ENCODE measurements around the gene DSPP.

GRCh38 chr4:87620491-87620890 is 12.2 kb downstream of the DSPP start:
- TF ChIP-seq, protein P1, sequence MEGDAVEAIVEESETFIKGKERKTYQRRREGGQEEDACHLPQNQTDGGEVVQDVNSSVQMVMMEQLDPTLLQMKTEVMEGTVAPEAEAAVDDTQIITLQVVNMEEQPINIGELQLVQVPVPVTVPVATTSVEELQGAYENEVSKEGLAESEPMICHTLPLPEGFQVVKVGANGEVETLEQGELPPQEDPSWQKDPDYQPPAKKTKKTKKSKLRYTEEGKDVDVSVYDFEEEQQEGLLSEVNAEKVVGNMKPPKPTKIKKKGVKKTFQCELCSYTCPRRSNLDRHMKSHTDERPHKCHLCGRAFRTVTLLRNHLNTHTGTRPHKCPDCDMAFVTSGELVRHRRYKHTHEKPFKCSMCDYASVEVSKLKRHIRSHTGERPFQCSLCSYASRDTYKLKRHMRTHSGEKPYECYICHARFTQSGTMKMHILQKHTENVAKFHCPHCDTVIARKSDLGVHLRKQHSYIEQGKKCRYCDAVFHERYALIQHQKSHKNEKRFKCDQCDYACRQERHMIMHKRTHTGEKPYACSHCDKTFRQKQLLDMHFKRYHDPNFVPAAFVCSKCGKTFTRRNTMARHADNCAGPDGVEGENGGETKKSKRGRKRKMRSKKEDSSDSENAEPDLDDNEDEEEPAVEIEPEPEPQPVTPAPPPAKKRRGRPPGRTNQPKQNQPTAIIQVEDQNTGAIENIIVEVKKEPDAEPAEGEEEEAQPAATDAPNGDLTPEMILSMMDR (IDR thresholded peaks at IDR 0.05), result no peak
- no peak for TF ChIP-seq POLR2A (IDR thresholded peaks at IDR 0.05)
